AG10803 (cell line): ENCODE data around the gene RASSF1.

Experiments
- DNase-seq: peaks from one replicate; pipeline ENCODE4 v3.0.0; 2010; ENCODE audit warnings: low read depth
- H3K4me3 ChIP-seq: 2 replicates; pipeline ENCODE4 v1.5.1; 2011; ENCODE audit warnings: mild to moderate bottlenecking, low read length, control low read depth
- CTCF ChIP-seq: conservative IDR thresholded peaks from 2 replicates; pipeline ENCODE4 v1.5.1; 2011; ENCODE audit warnings: mild to moderate bottlenecking, low read length, control low read depth, inconsistent platforms

Gene RASSF1

DNA sequence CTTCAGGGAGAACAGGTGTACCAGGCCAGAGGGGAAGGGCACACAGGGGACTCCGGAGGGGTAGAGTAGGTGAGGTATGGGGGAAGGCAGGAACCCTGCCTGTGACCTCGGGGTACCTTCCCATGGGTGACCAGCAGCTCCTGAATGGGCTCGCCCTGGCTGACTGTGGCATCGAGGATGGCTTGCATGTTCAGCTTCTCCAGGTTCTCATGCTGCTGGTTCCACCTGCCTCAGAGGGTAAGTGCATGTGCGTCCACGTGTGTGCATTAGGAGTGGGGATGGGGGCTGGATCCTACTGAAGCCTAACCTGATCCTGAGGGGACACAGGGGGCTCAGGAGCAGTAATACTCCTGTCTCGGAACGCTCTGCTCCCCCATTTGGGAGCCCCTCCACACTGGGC, 4.4 kb upstream of the RASSF1 start:
- peak overlapping the region; percentile 64 for H3K4me3 ChIP-seq
- TF ChIP-seq CTCF = no peak
- no peak for DNase-seq

DNA sequence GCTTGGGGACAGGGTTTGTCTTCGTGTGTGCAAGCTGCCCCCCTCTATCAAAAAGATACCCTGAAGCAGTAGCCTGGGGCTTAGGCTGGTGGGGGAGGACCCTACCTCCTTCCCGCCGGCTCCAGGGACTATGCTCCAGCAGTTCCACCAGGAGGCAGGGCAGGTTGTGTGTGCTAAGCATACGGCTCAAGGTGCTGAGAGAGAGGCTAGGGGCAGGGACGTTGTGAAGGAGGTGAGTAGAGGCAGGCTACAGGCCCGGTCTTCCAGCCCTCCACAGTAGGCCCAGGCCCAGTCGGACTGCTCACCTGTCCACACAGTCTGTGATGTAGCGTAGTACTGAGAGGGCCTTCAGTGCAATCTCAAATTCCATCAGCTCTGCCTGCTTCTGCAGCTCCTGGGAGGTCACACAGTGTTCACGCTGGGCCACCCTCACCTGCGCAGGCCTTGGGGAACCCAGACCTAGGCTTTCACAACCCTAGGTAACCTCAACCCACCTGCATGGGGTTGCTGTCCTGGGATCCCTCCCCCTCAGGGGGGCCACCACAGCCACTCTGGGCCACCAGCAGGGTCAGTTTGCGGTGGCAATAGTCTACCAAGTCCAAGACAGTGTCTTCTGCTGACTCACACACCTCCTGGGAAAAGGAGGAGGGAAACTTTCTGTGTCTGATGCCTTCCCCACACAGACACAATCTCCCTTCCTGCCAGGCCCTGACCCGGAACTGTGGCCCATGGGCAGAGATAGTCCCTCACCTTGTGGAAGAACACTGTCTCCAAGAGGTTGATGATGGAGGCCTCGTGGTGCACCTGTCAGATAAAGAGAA, 2.4 kb upstream of the RASSF1 start:
- no peak overlapping the region for H3K4me3 ChIP-seq
- 0 out of 2 replicates have a peak, but pooled peaks have one; percentile 0 for TF ChIP-seq CTCF
- no peak for DNase-seq

DNA sequence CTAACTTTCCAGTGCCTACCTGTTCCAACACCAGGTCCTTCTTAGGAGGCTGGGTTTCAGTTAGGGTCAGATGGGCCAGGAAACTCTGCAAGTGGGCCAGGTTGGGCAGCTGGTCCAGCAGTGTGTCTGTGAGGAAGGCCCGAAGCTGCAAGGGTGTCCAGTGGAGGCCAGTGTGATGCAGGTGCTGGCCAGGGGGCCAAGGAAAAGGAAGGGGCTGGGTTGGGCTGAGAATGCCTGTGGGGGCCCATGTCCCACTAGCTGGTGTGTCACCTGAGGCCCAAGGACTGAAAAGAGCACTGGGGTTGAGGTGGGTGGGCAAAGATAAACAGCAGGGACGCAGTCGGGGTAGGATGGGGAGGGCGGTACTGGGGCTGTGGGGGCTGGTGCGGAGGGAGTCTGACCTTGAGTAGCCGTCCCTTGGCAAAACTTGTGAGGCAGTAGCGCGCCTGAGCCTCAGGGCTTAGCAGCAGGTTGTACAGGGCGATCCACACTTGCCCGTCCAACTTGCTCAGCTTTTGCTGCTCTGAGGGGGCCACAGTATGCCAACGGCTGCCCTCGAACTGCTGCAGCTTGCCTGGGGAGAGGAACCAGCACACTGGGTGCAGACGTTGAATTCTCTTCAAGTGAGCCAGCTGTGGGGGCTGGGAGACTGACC, 1.5 kb upstream of the RASSF1 start:
- TF ChIP-seq CTCF = no peak
- no peak for DNase-seq
- H3K4me3 ChIP-seq = no peak overlapping the region

GRCh38 chr3:50341537-50341936, 901 bp upstream of the RASSF1 start:
- no peak for TF ChIP-seq CTCF
- H3K4me3 ChIP-seq = peak overlapping the region; percentile 70
- no peak for DNase-seq

DNA sequence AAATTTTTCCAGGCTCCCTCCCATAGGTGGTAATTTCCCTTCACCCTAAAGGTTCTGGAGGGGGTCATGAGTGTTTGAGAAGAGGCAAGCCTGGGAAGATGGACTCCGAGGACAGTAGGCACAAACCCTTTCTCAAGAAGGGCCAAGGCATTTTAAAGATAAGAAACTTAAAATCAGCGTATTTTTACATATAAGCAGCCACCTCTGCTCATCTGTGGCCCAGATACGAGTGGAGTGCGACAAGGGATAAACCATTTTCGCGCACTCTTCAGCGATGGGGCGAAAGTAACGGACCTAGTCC, 539 bp downstream of the RASSF1 start:
- no peak for DNase-seq
- H3K4me3 ChIP-seq = peak overlapping the region; percentile 70
- no peak for TF ChIP-seq CTCF

DNA sequence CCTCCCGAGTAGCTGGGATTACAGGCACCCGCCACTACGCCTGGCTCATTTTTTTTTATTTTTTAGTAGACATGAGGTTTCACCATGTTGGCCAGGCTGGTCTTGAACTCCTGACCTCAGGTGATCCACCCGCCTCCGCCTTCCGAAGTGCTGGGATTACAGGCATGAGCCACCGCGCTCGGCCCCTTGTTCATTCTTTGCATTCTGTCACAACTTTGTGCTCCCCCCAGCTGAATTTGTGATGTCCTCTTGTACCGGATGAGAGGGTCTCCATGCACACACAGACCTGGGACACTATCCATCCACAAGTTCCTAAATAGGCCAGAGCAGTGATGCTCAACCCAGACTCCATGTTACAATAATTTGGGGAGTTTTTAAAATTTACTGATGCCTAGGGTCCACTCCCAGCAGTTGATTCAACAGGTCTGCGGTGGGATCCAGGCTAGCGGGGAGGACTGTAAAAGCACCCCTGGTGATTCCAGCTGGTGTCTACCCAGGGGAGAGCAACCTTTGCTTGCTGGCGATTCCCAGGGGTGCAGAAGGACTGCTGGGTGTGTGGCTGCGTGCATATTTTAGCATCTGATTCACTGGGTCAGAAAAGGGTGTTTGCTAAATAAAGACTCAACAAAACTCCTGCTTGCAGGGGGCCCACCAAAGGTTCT, 1.0 kb downstream of the RASSF1 start:
- H3K4me3 ChIP-seq = peak overlapping the region; percentile 70
- peak; percentile 70 for DNase-seq
- TF ChIP-seq CTCF = no peak
